Measurements from ENCODE around the gene ARRDC2. TPM values are rescaled to one million over a fixed set of nuclear protein-coding genes. Genes with fewer than 3 reads are reported as not detected.
A peak's percentile ranks its signal among the peaks of the same experiment; 100 is the strongest.
"Not testable (repeated sequence)": the region's sequence is repeated elsewhere in the genome, so short reads cannot be mapped to it uniquely, and the experiment has no call there.

Gene ARRDC2
- polyA plus RNA-seq, 4 donors, result 4.9 to 6.0 (median 5.3) TPM

- DNase-seq (ENCODE audit: low read depth in 4 of 4, low spot score in 2 of 4), result no peak
Observed at GRCh38 chr19:17988161-17988560, 19.8 kb upstream of the ARRDC2 start.

DNA sequence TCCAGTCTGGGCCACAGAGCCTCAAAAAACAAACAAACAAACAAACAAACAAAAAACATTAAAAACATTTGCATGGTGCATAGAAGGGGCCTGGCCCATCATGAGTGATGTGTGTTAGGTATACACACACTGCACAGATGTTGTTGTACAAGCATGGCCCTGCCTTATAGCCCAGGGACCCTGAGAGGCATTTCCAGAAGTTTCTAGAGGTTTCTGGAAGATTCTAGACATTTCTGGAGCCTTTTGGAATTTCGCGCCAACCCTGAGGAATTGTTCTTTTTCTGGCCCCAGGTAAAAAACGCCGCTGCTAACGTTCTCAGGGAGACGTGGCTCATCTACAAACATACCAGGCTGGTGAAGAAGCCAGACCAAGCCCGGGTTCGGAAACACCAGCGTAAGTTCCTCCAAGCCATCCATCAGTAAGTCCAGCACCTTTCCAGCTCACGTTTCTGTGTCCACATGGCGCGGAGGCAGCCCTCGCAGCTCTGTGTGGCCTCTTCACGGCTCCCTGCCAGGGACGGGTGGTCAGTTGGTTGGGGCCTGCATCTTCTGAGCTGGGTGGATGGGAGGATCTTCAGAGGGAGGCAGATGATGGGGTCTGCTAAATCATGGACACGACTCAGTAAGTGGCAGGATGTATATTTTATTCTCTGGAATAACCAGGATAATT lies 18.4 kb upstream of the ARRDC2 start:
- DNase-seq (ENCODE audit: low read depth in 4 of 4, low spot score in 2 of 4), result no peak

DNA sequence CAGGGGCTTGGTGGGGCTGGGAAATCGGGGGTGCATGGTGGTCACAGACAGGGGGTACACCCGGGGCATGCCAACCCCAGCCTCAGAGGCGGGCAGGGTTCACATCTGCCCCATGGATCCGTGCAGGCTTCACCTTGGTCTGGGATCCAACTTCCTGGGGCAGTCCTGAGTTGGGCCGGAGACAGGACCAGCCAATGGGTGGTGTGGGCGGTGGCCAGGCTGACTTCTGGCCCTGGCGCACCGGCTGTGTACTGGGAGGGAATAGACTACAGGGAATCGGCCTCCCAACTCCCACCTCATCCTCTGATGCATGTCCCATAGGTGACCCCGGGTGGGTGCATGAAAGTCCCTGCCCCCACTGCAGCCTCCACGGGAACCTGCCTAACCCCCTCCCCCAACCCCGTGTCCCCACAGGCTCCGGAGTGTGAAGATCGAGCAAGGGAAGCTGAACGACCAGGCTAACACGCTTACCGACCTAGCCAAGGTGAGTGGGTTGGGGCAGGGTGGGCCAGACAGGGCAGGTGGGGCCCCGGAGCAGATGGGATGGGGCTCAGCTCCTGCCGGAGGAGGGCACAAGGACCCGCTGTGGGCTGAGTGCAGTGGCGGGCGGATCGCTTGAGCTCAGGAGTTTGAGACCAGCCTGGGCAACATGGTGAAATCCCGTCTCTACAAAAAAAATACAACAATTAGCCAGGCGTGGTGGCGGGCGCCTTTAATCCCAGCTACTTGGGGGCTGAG lies 14.7 kb upstream of the ARRDC2 start:
- DNase-seq (ENCODE audit: low read depth in 4 of 4, low spot score in 2 of 4), result no peak

DNA sequence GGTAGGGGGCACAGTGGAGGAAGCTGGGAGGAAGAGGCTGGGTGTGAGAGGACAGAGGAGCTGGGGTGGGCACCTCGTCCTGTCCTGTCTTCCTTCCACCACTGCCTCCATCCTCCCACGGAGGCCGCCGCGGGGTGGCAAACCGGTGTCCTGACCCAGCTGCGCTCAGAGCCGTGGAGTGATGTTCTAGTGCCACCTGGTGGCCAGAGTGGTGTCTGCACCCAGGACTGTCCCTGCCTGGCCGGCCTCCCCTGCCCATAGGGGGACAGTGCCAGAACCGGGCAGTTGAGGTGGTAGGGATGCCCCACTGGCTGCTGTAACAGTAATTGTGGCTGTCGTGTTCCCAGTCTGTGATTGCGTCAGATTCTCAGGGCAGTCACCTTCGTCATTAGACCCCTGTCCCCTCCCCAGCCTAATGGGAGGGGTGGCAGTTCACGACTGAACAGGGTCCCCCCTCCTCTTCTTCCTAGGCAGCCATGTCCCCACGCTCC lies 11.1 kb upstream of the ARRDC2 start:
- DNase-seq (ENCODE audit: low read depth in 4 of 4, low spot score in 2 of 4), result peak in 3 of 4 donors; percentile 51 to 66 (median 54)

DNA sequence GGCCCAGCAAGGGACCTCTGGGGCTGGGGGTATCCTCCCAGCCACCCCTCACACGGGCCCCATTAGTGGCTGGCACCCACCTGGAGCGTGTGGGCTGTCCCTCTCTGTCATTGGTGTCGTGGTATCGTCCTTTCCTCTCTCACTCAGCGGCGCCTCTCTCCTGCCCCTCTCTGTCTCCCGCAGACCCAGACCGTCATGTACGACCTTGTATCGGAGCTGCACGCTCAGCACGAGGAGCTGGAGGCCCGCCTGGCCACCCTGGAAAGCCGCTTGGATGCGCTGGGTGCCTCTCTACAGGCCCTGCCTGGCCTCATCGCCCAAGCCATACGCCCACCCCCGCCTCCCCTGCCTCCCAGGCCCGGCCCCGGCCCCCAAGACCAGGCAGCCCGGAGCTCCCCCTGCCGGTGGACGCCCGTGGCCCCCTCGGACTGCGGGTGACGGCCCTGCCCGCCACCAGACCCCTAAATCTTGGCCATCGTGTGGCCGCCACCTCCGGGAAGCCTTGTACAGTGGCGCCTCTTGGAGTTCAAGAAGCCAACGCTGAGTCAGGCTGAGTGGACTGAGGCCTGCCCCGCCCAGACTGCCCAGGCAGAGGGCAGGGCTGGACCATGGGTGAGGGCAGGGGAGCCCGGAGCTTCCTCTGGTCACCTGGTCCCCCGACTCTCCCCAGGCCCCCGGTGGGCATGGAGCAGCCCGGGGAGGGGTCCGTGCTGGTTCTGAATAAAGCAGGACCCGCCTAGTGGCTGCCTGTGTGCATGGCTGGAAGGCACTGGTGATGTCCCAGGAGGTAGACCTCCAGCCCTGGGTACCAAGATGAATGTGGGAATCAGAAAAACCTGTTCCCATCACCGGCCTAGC lies 9.8 kb upstream of the ARRDC2 start:
- DNase-seq (ENCODE audit: low read depth in 4 of 4, low spot score in 2 of 4), result no peak

- no peak for DNase-seq (ENCODE audit: low read depth in 4 of 4, low spot score in 2 of 4)
Observed at GRCh38 chr19:17998827-17999150, 9.2 kb upstream of the ARRDC2 start.

- DNase-seq (ENCODE audit: low read depth in 4 of 4, low spot score in 2 of 4), result no peak
Observed at GRCh38 chr19:17999684-18000479, 8.1 kb upstream of the ARRDC2 start.

DNA sequence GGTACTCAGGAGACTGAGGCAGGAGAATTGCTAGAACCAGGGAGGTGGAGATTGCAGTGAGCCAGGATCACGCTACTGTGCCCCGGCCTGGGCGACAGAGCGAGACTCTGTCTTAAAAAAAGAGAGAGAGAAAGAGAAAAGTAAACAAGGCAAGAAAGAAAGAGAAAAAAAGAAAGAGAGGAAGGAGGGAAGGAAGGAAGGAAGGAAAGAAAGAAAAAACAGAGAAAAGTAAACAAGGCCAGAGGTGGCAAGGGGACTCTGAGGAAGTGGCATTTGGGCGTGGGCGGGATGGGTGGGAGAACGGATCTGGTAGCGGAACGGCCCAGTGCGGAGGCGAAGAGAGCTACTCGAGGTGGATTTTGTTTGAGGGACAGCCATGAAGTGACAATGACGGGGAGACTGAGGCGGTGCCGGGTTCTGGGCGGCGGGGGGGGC lies 7.5 kb upstream of the ARRDC2 start:
- DNase-seq (ENCODE audit: low read depth in 4 of 4, low spot score in 2 of 4), result no peak

- no peak for DNase-seq (ENCODE audit: low read depth in 4 of 4, low spot score in 2 of 4)
Observed at GRCh38 chr19:18000915-18001776, 6.8 kb upstream of the ARRDC2 start.

GRCh38 chr19:18001777-18002345 lies 6.1 kb upstream of the ARRDC2 start:
- no peak for DNase-seq (ENCODE audit: low read depth in 4 of 4, low spot score in 2 of 4)

- no peak for DNase-seq (ENCODE audit: low read depth in 4 of 4, low spot score in 2 of 4)
Observed at GRCh38 chr19:18002347-18002850, 5.6 kb upstream of the ARRDC2 start.

DNA sequence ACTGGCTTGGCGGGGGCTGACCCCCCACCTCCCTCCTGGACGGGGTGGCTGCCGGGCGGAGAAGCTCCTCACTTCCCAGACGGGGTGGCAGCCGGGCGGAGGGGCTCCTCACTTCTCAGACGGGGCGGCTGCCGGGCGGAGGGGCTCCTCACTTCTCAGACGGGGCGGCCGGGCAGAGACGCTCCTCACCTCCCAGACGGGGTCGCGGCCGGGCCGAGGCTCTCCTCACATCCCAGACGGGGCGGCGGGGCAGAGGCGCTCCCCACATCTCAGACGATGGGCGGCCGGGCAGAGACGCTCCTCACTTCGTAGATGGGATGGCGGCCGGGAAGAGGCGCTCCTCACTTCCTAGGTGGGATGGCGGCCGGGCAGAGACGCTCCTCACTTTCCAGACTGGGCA lies 2.2 kb upstream of the ARRDC2 start:
- not testable (repeated sequence) for DNase-seq (ENCODE audit: low read depth in 4 of 4, low spot score in 2 of 4)

DNA sequence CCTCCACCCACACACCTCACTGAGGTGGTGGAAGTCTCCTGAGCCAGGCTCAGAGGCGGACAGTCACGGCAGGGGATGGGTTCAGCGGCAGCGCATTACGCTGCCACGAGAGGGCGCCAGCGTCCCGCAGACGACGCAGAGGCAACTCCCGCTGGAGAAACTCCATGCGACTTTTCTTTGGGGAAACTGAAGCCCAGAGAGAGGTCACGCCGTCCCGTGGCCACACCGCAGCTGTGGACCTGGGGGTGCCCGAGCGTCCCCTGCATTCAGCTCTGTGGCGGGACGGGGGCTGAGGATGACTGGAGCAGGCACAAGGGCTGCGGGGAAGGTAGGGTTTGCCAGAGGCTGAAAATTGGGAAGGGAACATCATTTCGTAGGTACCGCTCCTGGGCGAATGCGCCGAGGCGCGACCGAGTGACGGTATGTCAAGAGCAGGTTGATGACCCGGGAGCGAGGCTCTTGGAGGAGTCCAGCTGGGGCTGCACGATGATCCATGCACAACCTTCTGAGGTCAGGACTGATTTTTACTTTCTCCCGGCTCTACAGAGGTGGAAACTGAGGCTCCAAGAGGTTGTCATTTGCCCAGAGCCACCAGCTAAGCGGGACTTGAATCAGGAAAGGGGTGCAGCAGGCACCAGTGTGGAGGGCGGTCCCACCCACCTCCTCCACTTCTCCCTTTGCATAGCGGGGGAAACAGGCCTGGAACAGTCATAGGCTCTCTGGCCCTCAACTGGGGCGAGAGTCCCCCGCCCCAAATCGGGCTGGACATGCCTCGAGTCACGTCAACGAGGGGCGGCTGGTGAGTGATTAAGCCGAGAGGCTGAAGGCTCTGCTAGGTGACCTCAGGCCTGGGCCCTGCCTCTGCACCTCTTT lies 690 bp upstream of the ARRDC2 start:
- DNase-seq (ENCODE audit: low read depth in 4 of 4, low spot score in 2 of 4), result peak; percentile 63 to 71 (median 64)

DNA sequence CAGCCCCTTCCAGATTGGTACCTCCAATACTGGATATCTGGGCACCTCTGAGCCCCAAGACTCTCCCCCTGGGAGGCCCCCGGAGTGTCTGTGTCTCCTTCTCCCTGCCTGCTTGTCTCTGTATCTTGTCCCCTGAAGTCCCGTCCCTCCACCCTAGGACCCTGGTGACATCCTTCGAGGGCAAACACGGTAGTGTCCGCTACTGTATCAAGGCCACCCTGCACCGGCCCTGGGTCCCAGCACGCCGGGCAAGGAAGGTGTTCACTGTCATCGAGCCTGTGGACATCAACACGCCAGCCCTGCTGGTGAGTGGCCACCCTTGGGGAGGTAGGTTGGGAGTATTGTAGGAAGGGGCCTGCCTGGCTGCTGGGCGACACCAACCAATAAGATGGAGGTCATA lies 844 bp downstream of the ARRDC2 start:
- no peak for DNase-seq (ENCODE audit: low read depth in 4 of 4, low spot score in 2 of 4)

- no peak for DNase-seq (ENCODE audit: low read depth in 4 of 4, low spot score in 2 of 4)
Observed at GRCh38 chr19:18009412-18010066, 1.6 kb downstream of the ARRDC2 start.

DNA sequence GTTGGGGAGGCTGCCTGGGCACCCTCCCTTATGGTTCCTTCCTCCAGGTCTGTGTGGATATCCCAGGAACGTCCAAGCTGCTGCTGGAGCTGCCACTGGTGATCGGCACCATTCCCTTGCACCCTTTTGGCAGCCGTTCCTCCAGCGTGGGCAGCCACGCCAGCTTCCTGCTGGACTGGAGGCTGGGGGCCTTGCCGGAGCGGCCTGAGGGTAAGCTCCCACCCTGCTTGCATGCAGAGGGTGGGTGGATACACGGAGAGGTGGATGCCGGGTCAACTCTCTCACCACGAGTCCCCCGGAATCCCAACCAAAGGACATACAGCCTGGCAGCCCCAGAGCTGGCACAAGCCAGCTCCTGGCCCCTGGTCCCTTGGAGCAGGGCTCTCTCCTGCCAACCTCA lies 2.2 kb downstream of the ARRDC2 start:
- no peak for DNase-seq (ENCODE audit: low read depth in 4 of 4, low spot score in 2 of 4)

All from left renal cortex interstitium (tissue), 4 donors.